Astrocyte (in vitro differentiated cells and primary cell): ENCODE results near the gene GRB2. TPM values are rescaled to one million over a fixed set of nuclear protein-coding genes. Genes with fewer than 3 reads are reported as not detected.

Source experiments
- DNase-seq: peaks from one replicate; pipeline ENCODE4 v3.0.0-alpha.2; 2010; ENCODE audit warnings: low read depth
- FAIRE-seq: peaks from 2 replicates; lab custom pipeline; 2011; peaks lifted over from hg19 to GRCh38; lab: Jason Lieb, UNC
- H2AFZ ChIP-seq: 2 replicates; pipeline ENCODE4 v1.6.0; 2012; ENCODE audit warnings: low read depth, low read length, inconsistent platforms
- H3K27ac ChIP-seq: 2 replicates; pipeline ENCODE4 v1.5.1; 2011; ENCODE audit warnings: low read depth, low read length, inconsistent platforms
- H3K27me3 ChIP-seq: 2 replicates; pipeline ENCODE4 v1.6.0; 2011; ENCODE audit warnings: low read length, inconsistent platforms; ENCODE audit not compliant: insufficient read depth
- H3K36me3 ChIP-seq: 2 replicates; pipeline ENCODE4 v1.5.1; 2011; ENCODE audit warnings: low read length, inconsistent platforms; ENCODE audit not compliant: insufficient read depth
- H3K4me1 ChIP-seq: 2 replicates; pipeline ENCODE4 v1.5.1; 2011; ENCODE audit warnings: low read length, inconsistent platforms; ENCODE audit not compliant: insufficient read depth
- H3K4me2 ChIP-seq: 2 replicates; pipeline ENCODE4 v1.6.0; 2012; ENCODE audit warnings: low read length, inconsistent platforms
- H3K4me3 ChIP-seq: 2 replicates; pipeline ENCODE4 v1.5.1; 2011; ENCODE audit warnings: low read depth, mild to moderate bottlenecking, low read length, inconsistent platforms; ENCODE audit not compliant: insufficient read depth
- H3K79me2 ChIP-seq: 2 replicates; pipeline ENCODE4 v1.6.0; 2012; ENCODE audit warnings: mild to moderate bottlenecking, low read length, inconsistent platforms; ENCODE audit not compliant: insufficient read depth
- H3K9ac ChIP-seq: 2 replicates; pipeline ENCODE4 v1.6.0; 2012; ENCODE audit warnings: mild to moderate bottlenecking, low read length, inconsistent platforms
- H3K9me3 ChIP-seq: 2 replicates; pipeline ENCODE4 v1.5.1; 2012; ENCODE audit warnings: low read depth, mild to moderate bottlenecking, low read length, inconsistent platforms; ENCODE audit not compliant: insufficient read depth
- H4K20me1 ChIP-seq: 2 replicates; pipeline ENCODE4 v1.6.0; 2012; ENCODE audit warnings: low read length, inconsistent platforms; ENCODE audit not compliant: insufficient read depth
- H3K27ac Mint-ChIP-seq: one replicate; pipeline ENCODE4 v1.8.0; 2021; ENCODE audit warnings: mild to moderate bottlenecking, mixed read lengths; ENCODE audit not compliant: unreplicated experiment
- H3K27me3 Mint-ChIP-seq: one replicate; pipeline ENCODE4 v1.8.0; 2021; ENCODE audit warnings: low read depth, mixed read lengths; ENCODE audit not compliant: unreplicated experiment
- H3K36me3 Mint-ChIP-seq: one replicate; pipeline ENCODE4 v1.8.0; 2021; ENCODE audit warnings: low read depth, mixed read lengths; ENCODE audit not compliant: unreplicated experiment
- H3K4me1 Mint-ChIP-seq: one replicate; pipeline ENCODE4 v1.8.0; 2021; ENCODE audit warnings: low read depth, mixed read lengths; ENCODE audit not compliant: unreplicated experiment
- H3K4me3 Mint-ChIP-seq: one replicate; pipeline ENCODE4 v1.8.0; 2021; ENCODE audit warnings: mild to moderate bottlenecking, moderate library complexity, mixed read lengths; ENCODE audit not compliant: unreplicated experiment
- H3K9me3 Mint-ChIP-seq: one replicate; pipeline ENCODE4 v1.8.0; 2021; ENCODE audit warnings: mild to moderate bottlenecking, mixed read lengths; ENCODE audit not compliant: unreplicated experiment
- CTCF ChIP-seq: IDR thresholded peaks from 2 replicates; pipeline ENCODE4 v1.5.1; 2011; ENCODE audit warnings: low read depth, mild to moderate bottlenecking, inconsistent platforms, low read length, moderate library complexity; ENCODE audit not compliant: insufficient read depth
- EZH2 ChIP-seq: IDR thresholded peaks from 2 replicates; pipeline ENCODE4 v1.6.1; 2012; ENCODE audit warnings: mild to moderate bottlenecking, low read length, inconsistent platforms; ENCODE audit not compliant: insufficient read depth
- total RNA-seq: library from RNA; stranded (reverse); gene quantifications from 2 replicates; pipeline ENCODE4 v1.2.1, GENCODE V29; 2021

Gene GRB2
- total RNA-seq, 1 donor from 2014 or later: 168 TPM

- Histone ChIP-seq H3K4me1 (peaks cover 35% of the 10 kb centered on the region), H3K9ac (peak within 1 kb of the TSS; percentile 92), H3K4me2 (peak within 1 kb of the TSS; percentile 93), H3K79me2 (no peaks in the 10 kb centered on the region), H3K36me3 (peaks cover 6% of the 10 kb centered on the region), H3K9me3 (no peaks in the 10 kb centered on the region), H4K20me1 (peaks cover 19% of the 10 kb centered on the region), H3K27ac (peak within 1 kb of the TSS; percentile 70), H2AFZ (peak within 1 kb of the TSS; percentile 86), H3K27me3 (no peaks in the 10 kb centered on the region), H3K4me3 (peak within 1 kb of the TSS; percentile 72)
- peak within 1 kb of the TSS; percentile 81 for H3K4me3 Mint-ChIP-seq
- H3K36me3 Mint-ChIP-seq: peaks cover 5% of the 10 kb centered on the region
- TF ChIP-seq EZH2 (no peak), CTCF (no peak)
- DNase-seq: no peak
- H3K27me3 Mint-ChIP-seq: no peaks in the 10 kb centered on the region
- H3K4me1 Mint-ChIP-seq: peaks cover 5% of the 10 kb centered on the region
- peak within 1 kb of the TSS; percentile 47 for H3K27ac Mint-ChIP-seq
- no peaks in the 10 kb centered on the region for H3K9me3 Mint-ChIP-seq
- no peak for FAIRE-seq
Observed at GRCh38 chr17:75270966-75271232, 134.6 kb downstream of the GRB2 start, which contains the start of gene MIF4GD. MIF4GD (minus strand) TSS chr17:75271231; CDS start chr17:75270195, 1,036 bp downstream.

GRCh38 chr17:75270218-75270965 is 135.1 kb downstream of the GRB2 start:
- H3K4me3 Mint-ChIP-seq: peak overlapping the region; percentile 81
- no peaks in the 10 kb centered on the region for H3K9me3 Mint-ChIP-seq
- FAIRE-seq: no peak
- Histone ChIP-seq H4K20me1 (peaks cover 23% of the 10 kb centered on the region), H3K9ac (peak overlapping the region; percentile 92), H3K4me3 (peak overlapping the region; percentile 72), H3K27ac (peak overlapping the region; percentile 70), H3K9me3 (no peaks in the 10 kb centered on the region), H3K4me1 (peaks cover 35% of the 10 kb centered on the region), H3K4me2 (peak overlapping the region; percentile 93), H3K36me3 (peaks cover 9% of the 10 kb centered on the region), H3K27me3 (no peaks in the 10 kb centered on the region), H3K79me2 (no peaks in the 10 kb centered on the region), H2AFZ (peak overlapping the region; percentile 80)
- DNase-seq: peak; percentile 62
- no peaks in the 10 kb centered on the region for H3K27me3 Mint-ChIP-seq
- peak; percentile 19 for TF ChIP-seq CTCF
- no peak for TF ChIP-seq EZH2
- H3K4me1 Mint-ChIP-seq: peaks cover 5% of the 10 kb centered on the region
- peaks cover 5% of the 10 kb centered on the region for H3K36me3 Mint-ChIP-seq
- peak overlapping the region; percentile 47 for H3K27ac Mint-ChIP-seq

GRCh38 chr17:75269844-75270217 is 135.6 kb downstream of the GRB2 start:
- Mint-ChIP-seq H3K27ac (no peak overlapping the region), H3K4me3 (peak overlapping the region; percentile 81), H3K9me3 (no peaks in the 10 kb centered on the region), H3K36me3 (peaks cover 5% of the 10 kb centered on the region), H3K4me1 (peaks cover 5% of the 10 kb centered on the region), H3K27me3 (no peaks in the 10 kb centered on the region)
- Histone ChIP-seq H3K9ac (peak overlapping the region; percentile 92), H3K79me2 (no peaks in the 10 kb centered on the region), H3K4me1 (peaks cover 35% of the 10 kb centered on the region), H3K9me3 (no peaks in the 10 kb centered on the region), H3K27ac (no peak overlapping the region), H2AFZ (peak overlapping the region; percentile 80), H4K20me1 (peaks cover 23% of the 10 kb centered on the region), H3K4me2 (peak overlapping the region; percentile 93), H3K4me3 (peak overlapping the region; percentile 72), H3K27me3 (no peaks in the 10 kb centered on the region), H3K36me3 (peaks cover 9% of the 10 kb centered on the region)
- no peak for TF ChIP-seq EZH2
- TF ChIP-seq CTCF: no peak
- DNase-seq: no peak
- FAIRE-seq: no peak
